HEK293 (cell line): ENCODE results near the gene GLO1.

Source experiments
- CTCF ChIA-PET: fragments of 350-600 bp; formaldehyde crosslinking; extraction: SDS; loops from one replicate; lab custom pipeline; 2021; ENCODE audit warnings: antibody characterized with exemption; lab: Yijun Ruan, JAX
- POLR2A ChIA-PET: fragments of 300-600 bp; formaldehyde crosslinking; extraction: SDS; loops from one replicate; lab custom pipeline; 2020; ENCODE audit warnings: antibody characterized with exemption, inconsistent platforms; lab: Yijun Ruan, JAX
- H3K27ac ChIP-seq: fragments of 200-500 bp; sonication (Bioruptor generic); 2 replicates; pipeline ENCODE4 v1.5.1; 2014; ENCODE audit warnings: low read depth, low read length, control low read depth, inconsistent platforms; ENCODE audit errors: extremely low read depth
- H3K36me3 ChIP-seq, 2 experiments: fragments of 200-500 bp in 1 of 2; sonication (Bioruptor generic) in 1 of 2; 1 replicate in 1 of 2; 2 replicates in 1 of 2; pipeline ENCODE4 v1.5.1; 2014 to 2017; ENCODE audit warnings: inconsistent platforms in 2 of 2, low read length in 2 of 2; ENCODE audit not compliant: control insufficient read depth in 2 of 2, insufficient read depth in 1 of 2
- H3K4me1 ChIP-seq: fragments of 200-500 bp; sonication (Bioruptor generic); 2 replicates; pipeline ENCODE4 v1.5.1; 2014; ENCODE audit warnings: mild to moderate bottlenecking, low read length, inconsistent platforms; ENCODE audit not compliant: control insufficient read depth, insufficient read depth
- H3K4me3 ChIP-seq: 2 replicates; pipeline ENCODE4 v1.5.1; 2011; ENCODE audit warnings: low read depth, mild to moderate bottlenecking, control low read depth, low read length, moderate library complexity
- H3K9me3 ChIP-seq: fragments of 200-500 bp; sonication (Bioruptor generic); 2 replicates; pipeline ENCODE4 v1.5.1; 2014; ENCODE audit warnings: low read depth, low read length, inconsistent platforms; ENCODE audit not compliant: control insufficient read depth, insufficient read depth
- AEBP2 ChIP-seq: fragments of 450-650 bp; formaldehyde crosslinking; IDR thresholded peaks from 2 replicates; pipeline ENCODE4 v1.5.1; 2016; ENCODE audit warnings: missing biosample characterization, missing genetic modification characterization, borderline replicate concordance
- HOXA7 ChIP-seq: sonication (generic); formaldehyde crosslinking; IDR thresholded peaks from 2 replicates; pipeline ENCODE4 v1.8.1; 2022; ENCODE audit warnings: missing genetic modification reagents, borderline replicate concordance
- PRDM10 ChIP-seq: fragments of 450-650 bp; formaldehyde crosslinking; IDR thresholded peaks from 2 replicates; pipeline ENCODE4 v1.5.1; 2016; ENCODE audit warnings: missing biosample characterization, missing genetic modification characterization
- ZNF148 ChIP-seq: fragments of 450-650 bp; formaldehyde crosslinking; IDR thresholded peaks from 2 replicates; pipeline ENCODE4 v1.5.0; 2017; ENCODE audit warnings: missing biosample characterization, missing genetic modification characterization, borderline replicate concordance
- ZNF175 ChIP-seq: fragments of 450-650 bp; formaldehyde crosslinking; IDR thresholded peaks from 2 replicates; pipeline ENCODE4 v1.5.1; 2016; ENCODE audit warnings: missing biosample characterization, missing genetic modification characterization
- ZNF280C ChIP-seq: fragments of 450-650 bp; formaldehyde crosslinking; IDR thresholded peaks from 2 replicates; pipeline ENCODE4 v1.5.1; 2016; ENCODE audit warnings: missing biosample characterization, missing genetic modification characterization
- ZNF518A ChIP-seq: fragments of 450-650 bp; formaldehyde crosslinking; conservative IDR thresholded peaks from 2 replicates; pipeline ENCODE4 v1.5.1; 2016; ENCODE audit warnings: low read depth, missing biosample characterization, missing genetic modification characterization
- ZNF580 ChIP-seq: fragments of 450-650 bp; formaldehyde crosslinking; IDR thresholded peaks from 2 replicates; pipeline ENCODE4 v1.5.1; 2016; ENCODE audit warnings: missing biosample characterization, missing genetic modification characterization
- ZNF610 ChIP-seq: fragments of 450-650 bp; formaldehyde crosslinking; IDR thresholded peaks from 2 replicates; pipeline ENCODE4 v1.5.1; 2016; ENCODE audit warnings: missing biosample characterization, missing genetic modification characterization, borderline replicate concordance
- ZNF621 ChIP-seq: fragments of 450-650 bp; formaldehyde crosslinking; IDR thresholded peaks from 2 replicates; pipeline ENCODE4 v1.5.1; 2017; ENCODE audit warnings: missing biosample characterization, missing genetic modification characterization
- ZNF76 ChIP-seq: fragments of 450-650 bp; formaldehyde crosslinking; IDR thresholded peaks from 2 replicates; pipeline ENCODE4; 2016; ENCODE audit warnings: low read depth, missing biosample characterization, missing genetic modification characterization, borderline replicate concordance

GLO1 gene

GRCh38 chr6:38646166-38646878, 56.6 kb downstream of the GLO1 start (continued):
- TF ChIP-seq ZNF518A (no peak), ZNF621 (tag by site-specific recombination) (no peak), ZNF175 (no peak), ZNF610 (tag by site-specific recombination) (no peak), HOXA7 (CRISPR knock-in tag) (no peak), ZNF76 (tag by site-specific recombination) (no peak), ZNF148 (tag by site-specific recombination) (no peak), PRDM10 (tag by site-specific recombination) (no peak)

- Histone ChIP-seq H3K9me3 (no peaks in the 10 kb centered on the region), H3K4me3 (no peak overlapping the region), H3K4me1 (peaks cover 16% of the 10 kb centered on the region), H3K27ac (no peak overlapping the region), H3K36me3 (no peaks in the 10 kb centered on the region)
- POLR2A ChIA-PET: no interaction called here
- TF ChIP-seq ZNF580 (tag by site-specific recombination) (no peak), AEBP2 (tag by site-specific recombination) (no peak), ZNF280C (no peak)
- CTCF ChIA-PET: interaction anchor here (0.7 kb wide), 1 partner anchor 469 kb away, joined by 3 read pairs; no protein-coding TSS in a partner anchor
These were observed 58.0 kb downstream of the GLO1 start for GRCh38 chr6:38644951-38645350.
